Mesothelial cell of epicardium (in vitro differentiated cells): ENCODE results near the gene PODNL1. TPM values are rescaled to one million over a fixed set of nuclear protein-coding genes. Genes with fewer than 3 reads are reported as not detected.

Experiments
- DNase-seq, 2 experiments: peaks; one replicate each; pipeline ENCODE4 v3.0.0; 2021; ENCODE audit warnings: low spot score in 2 of 2; ENCODE audit not compliant: unreplicated experiment in 2 of 2
- H3K27ac Mint-ChIP-seq: 2 replicates; pipeline ENCODE4 v1.8.0; 2021; ENCODE audit warnings: mixed read lengths
- H3K27me3 Mint-ChIP-seq: 2 replicates; pipeline ENCODE4 v1.8.0; 2021; ENCODE audit warnings: low read depth, mixed read lengths
- H3K36me3 Mint-ChIP-seq: 2 replicates; pipeline ENCODE4 v1.8.0; 2021; ENCODE audit warnings: mixed read lengths
- H3K4me1 Mint-ChIP-seq: 2 replicates; pipeline ENCODE4 v1.8.0; 2021; ENCODE audit warnings: mixed read lengths
- H3K4me3 Mint-ChIP-seq: 2 replicates; pipeline ENCODE4 v1.8.0; 2021; ENCODE audit warnings: mild to moderate bottlenecking, moderate library complexity, mixed read lengths
- H3K9me3 Mint-ChIP-seq: 2 replicates; pipeline ENCODE4 v1.8.0; 2021; ENCODE audit warnings: mixed read lengths
- CTCF ChIP-seq: fragments of 200-600 bp; sonication (generic); IDR thresholded peaks from one replicate; pipeline ENCODE4 v1.5.0; 2021; ENCODE audit warnings: antibody characterized with exemption; ENCODE audit not compliant: unreplicated experiment
- total RNA-seq: library from RNA; stranded (reverse); gene quantifications from 3 replicates; pipeline ENCODE4 v1.2.1, GENCODE V29; 2021

PODNL1 gene
- total RNA-seq, 1 donor from 2014 or later = 1.0 TPM

- TF ChIP-seq CTCF = no peak
- Mint-ChIP-seq H3K27ac (no peak overlapping the region), H3K4me1 (no peaks in the 10 kb centered on the region), H3K36me3 (peaks cover 10% of the 10 kb centered on the region), H3K27me3 (no peaks in the 10 kb centered on the region), H3K4me3 (no peak overlapping the region), H3K9me3 (no peaks in the 10 kb centered on the region)
- DNase-seq = no peak
Observed at GRCh38 chr19:13959141-13959961, 21.1 kb upstream of the PODNL1 start.

DNA sequence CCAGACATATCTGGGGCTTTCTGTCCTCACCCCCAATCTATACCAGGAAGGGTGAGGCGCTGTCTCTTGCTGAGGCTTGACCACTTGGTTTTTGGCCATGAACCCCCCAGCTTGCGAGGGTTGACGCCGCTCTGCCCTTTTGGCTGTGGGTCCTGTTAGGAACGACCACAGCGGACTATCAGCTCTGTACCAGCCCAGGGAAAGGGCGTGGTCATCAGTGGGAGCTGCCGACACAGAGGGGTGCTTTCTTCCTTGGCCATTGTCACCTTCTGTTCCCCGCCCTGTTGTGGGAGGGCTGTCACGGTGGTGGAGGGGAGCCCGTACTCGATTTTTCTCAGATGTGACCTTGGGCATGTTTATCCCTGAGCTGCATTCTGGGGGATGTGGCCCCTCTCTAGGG lies 19.8 kb upstream of the PODNL1 start:
- H3K36me3 Mint-ChIP-seq = peaks cover 10% of the 10 kb centered on the region
- H3K4me3 Mint-ChIP-seq = no peak overlapping the region
- no peaks in the 10 kb centered on the region for H3K9me3 Mint-ChIP-seq
- TF ChIP-seq CTCF = no peak
- peaks cover 8% of the 10 kb centered on the region for H3K4me1 Mint-ChIP-seq
- no peak overlapping the region for H3K27ac Mint-ChIP-seq
- H3K27me3 Mint-ChIP-seq = no peaks in the 10 kb centered on the region
- no peak for DNase-seq

DNA sequence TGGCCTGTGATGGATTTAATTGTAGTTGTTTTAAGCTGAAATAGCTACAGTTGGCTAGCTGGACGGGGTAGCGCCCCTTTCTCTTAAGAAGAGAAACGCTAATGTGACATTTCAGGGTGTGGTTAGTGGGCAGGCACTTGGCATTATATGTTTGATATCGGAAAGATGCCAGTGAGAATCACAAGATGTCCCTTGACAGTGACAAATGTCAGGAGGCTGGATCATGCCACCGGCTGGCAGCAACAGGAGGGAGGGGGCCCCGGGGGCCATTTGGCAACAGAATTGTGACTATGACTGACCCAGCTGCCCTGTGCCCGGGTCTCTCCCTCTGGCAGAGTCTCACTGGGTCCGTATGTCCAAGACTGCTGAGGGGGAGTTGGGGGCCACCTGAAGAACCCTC lies 18.8 kb upstream of the PODNL1 start:
- DNase-seq = no peak
- Mint-ChIP-seq H3K36me3 (peaks cover 10% of the 10 kb centered on the region), H3K4me1 (peaks cover 8% of the 10 kb centered on the region), H3K27me3 (no peaks in the 10 kb centered on the region), H3K9me3 (no peaks in the 10 kb centered on the region), H3K27ac (no peak overlapping the region), H3K4me3 (no peak overlapping the region)
- TF ChIP-seq CTCF = no peak

- Mint-ChIP-seq H3K36me3 (peaks cover 6% of the 10 kb centered on the region), H3K27me3 (no peaks in the 10 kb centered on the region), H3K4me1 (peaks cover 10% of the 10 kb centered on the region), H3K9me3 (no peaks in the 10 kb centered on the region), H3K27ac (no peak overlapping the region), H3K4me3 (no peak overlapping the region)
- no peak for TF ChIP-seq CTCF
- no peak for DNase-seq
Observed at GRCh38 chr19:13956365-13956744, 18.1 kb upstream of the PODNL1 start.

- Mint-ChIP-seq H3K27ac (no peak overlapping the region), H3K27me3 (no peaks in the 10 kb centered on the region), H3K4me3 (no peak overlapping the region), H3K36me3 (peaks cover 5% of the 10 kb centered on the region), H3K9me3 (no peaks in the 10 kb centered on the region), H3K4me1 (peaks cover 10% of the 10 kb centered on the region)
- no peak for DNase-seq
- no peak for TF ChIP-seq CTCF
Observed at GRCh38 chr19:13955662-13956364, 17.6 kb upstream of the PODNL1 start.
